ENCODE measurements around the gene AK9.

Gene AK9

DNA sequence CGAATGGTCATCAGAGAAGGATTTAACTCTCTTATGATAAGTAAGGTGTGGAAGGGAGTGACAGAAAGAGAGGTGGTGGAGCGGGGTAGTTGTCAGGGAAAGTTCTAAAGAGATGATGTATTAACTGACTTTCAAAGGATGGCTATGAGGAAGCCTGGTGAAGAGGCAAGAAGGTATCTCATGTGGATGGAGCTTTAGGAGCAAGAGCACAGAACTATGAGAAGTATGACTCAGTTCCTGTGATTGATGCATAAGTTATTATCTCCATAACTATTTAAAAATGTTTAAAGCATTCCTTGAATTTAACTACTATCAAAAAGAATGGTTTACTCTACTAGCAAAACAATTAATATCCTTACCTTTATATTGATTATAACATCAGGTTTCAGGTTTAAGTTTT is 28.8 kb downstream of the AK9 start:
- no peaks in the 10 kb centered on the region for H3K9me3 ChIP-seq (ENCODE audit: insufficient read depth, low read depth, low read length)
- no peaks in the 10 kb centered on the region for H4K20me1 ChIP-seq (ENCODE audit: insufficient read depth, low read length, poor library complexity, severe bottlenecking)
- no peaks in the 10 kb centered on the region for H3K36me3 ChIP-seq (ENCODE audit: insufficient read depth, low read length)
- no peak overlapping the region for H3K4me3 ChIP-seq (ENCODE audit: low read length, poor library complexity, severe bottlenecking)
- H3K27me3 ChIP-seq (ENCODE audit: insufficient read depth, low read length, poor library complexity, severe bottlenecking), result no peaks in the 10 kb centered on the region
- H3K9me2 ChIP-seq (replicated peaks; ENCODE audit: low read depth, low read length), result no peaks in the 10 kb centered on the region
- no peak overlapping the region for H2AFZ ChIP-seq (ENCODE audit: low read length)
- H3K4me2 ChIP-seq (ENCODE audit: low read depth, low read length, poor library complexity, severe bottlenecking), result no peak overlapping the region
- no peak overlapping the region for H3K9ac ChIP-seq (ENCODE audit: low read depth, low read length, poor library complexity, severe bottlenecking)
- H3K4me1 ChIP-seq (ENCODE audit: insufficient read depth, low read length, poor library complexity, severe bottlenecking), result peaks cover 11% of the 10 kb centered on the region
- H3F3A ChIP-seq (ENCODE audit: low read depth), result no peaks in the 10 kb centered on the region
- H3K79me2 ChIP-seq (ENCODE audit: insufficient read depth, low read length), result no peaks in the 10 kb centered on the region
- no peak for TF ChIP-seq EZH2phosphoT487 (IDR thresholded peaks at IDR 0.05; ENCODE audit: borderline replicate concordance)
- TF ChIP-seq, protein P1, sequence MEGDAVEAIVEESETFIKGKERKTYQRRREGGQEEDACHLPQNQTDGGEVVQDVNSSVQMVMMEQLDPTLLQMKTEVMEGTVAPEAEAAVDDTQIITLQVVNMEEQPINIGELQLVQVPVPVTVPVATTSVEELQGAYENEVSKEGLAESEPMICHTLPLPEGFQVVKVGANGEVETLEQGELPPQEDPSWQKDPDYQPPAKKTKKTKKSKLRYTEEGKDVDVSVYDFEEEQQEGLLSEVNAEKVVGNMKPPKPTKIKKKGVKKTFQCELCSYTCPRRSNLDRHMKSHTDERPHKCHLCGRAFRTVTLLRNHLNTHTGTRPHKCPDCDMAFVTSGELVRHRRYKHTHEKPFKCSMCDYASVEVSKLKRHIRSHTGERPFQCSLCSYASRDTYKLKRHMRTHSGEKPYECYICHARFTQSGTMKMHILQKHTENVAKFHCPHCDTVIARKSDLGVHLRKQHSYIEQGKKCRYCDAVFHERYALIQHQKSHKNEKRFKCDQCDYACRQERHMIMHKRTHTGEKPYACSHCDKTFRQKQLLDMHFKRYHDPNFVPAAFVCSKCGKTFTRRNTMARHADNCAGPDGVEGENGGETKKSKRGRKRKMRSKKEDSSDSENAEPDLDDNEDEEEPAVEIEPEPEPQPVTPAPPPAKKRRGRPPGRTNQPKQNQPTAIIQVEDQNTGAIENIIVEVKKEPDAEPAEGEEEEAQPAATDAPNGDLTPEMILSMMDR (conservative IDR thresholded peaks at IDR 0.05; ENCODE audit: low read length), result no peak

DNA sequence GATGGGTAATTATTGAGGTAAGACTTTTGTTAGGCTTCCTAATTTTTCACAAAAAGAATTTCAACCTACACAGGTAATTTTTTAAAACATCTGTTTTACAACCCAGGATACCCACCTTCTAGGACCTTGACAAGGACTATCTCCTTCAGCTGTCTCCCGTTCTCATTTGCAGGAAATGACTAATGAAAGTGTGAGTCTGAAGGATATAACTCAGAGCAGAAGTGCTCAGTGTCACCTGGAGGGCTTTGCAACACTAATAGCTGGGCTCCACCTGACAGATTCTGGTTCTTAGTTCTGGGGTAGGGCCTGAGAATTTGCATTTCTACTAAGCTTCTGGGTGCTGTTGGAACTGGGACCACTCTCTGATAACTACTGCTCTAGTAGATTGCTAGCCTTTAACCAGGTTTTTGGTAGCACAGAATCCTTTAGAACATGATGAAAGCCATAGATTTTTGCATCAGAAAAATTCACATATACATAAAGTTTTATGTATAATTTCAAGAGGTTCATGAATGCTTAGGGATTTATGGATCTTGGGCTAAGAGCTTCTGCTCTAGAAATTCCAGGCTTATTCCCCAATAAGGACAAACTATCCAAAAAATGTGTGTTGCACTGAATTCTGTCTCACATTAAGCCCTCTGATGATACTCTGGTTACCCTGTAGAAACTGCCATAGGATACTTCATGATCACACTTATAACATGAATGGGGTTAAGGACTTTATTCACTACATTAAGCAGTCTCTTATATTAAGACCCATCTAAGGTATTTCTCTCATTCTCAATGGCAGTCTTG is 30.3 kb downstream of the AK9 start:
- peaks cover 11% of the 10 kb centered on the region for H3K4me1 ChIP-seq (ENCODE audit: insufficient read depth, low read length, poor library complexity, severe bottlenecking)
- H4K20me1 ChIP-seq (ENCODE audit: insufficient read depth, low read length, poor library complexity, severe bottlenecking), result no peaks in the 10 kb centered on the region
- no peaks in the 10 kb centered on the region for H3K9me3 ChIP-seq (ENCODE audit: insufficient read depth, low read depth, low read length)
- H3K9me2 ChIP-seq (replicated peaks; ENCODE audit: low read depth, low read length), result no peaks in the 10 kb centered on the region
- H3F3A ChIP-seq (ENCODE audit: low read depth), result no peaks in the 10 kb centered on the region
- no peak overlapping the region for H3K9ac ChIP-seq (ENCODE audit: low read depth, low read length, poor library complexity, severe bottlenecking)
- H3K27me3 ChIP-seq (ENCODE audit: insufficient read depth, low read length, poor library complexity, severe bottlenecking), result no peaks in the 10 kb centered on the region
- H2AFZ ChIP-seq (ENCODE audit: low read length), result no peak overlapping the region
- peak overlapping the region; percentile 6 for H3K4me2 ChIP-seq (ENCODE audit: low read depth, low read length, poor library complexity, severe bottlenecking)
- H3K36me3 ChIP-seq (ENCODE audit: insufficient read depth, low read length), result no peaks in the 10 kb centered on the region
- TF ChIP-seq, protein P1 (conservative IDR thresholded peaks at IDR 0.05; ENCODE audit: low read length), result no peak
- TF ChIP-seq EZH2phosphoT487 (IDR thresholded peaks at IDR 0.05; ENCODE audit: borderline replicate concordance), result no peak
- no peaks in the 10 kb centered on the region for H3K79me2 ChIP-seq (ENCODE audit: insufficient read depth, low read length)
- H3K4me3 ChIP-seq (ENCODE audit: low read length, poor library complexity, severe bottlenecking), result no peak overlapping the region

DNA sequence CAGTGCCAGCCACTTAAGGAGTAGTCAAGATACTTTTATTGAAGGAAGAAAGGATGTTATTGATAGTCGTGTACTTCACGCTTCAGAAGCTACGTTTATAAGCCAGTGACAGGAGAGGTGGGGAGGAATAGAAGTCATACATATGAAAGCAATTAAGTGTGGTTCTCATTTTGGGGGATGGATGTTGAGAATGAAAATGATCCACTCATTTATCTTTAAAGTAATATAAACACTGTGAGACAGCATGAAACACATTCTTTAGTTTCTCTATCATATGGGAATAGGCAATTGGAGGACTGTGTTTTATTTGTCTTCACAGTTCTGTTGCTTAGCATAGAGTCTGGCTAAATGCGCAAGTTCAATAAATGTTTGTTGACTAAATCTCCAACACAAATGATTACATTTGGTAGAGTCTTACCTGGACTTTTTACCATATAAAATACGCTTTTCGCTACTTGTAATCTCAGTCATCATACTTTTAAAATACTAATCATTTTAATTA is 35.2 kb downstream of the AK9 start:
- H3K9ac ChIP-seq (ENCODE audit: low read depth, low read length, poor library complexity, severe bottlenecking), result no peak overlapping the region
- no peaks in the 10 kb centered on the region for H3K36me3 ChIP-seq (ENCODE audit: insufficient read depth, low read length)
- H3K4me2 ChIP-seq (ENCODE audit: low read depth, low read length, poor library complexity, severe bottlenecking), result no peak overlapping the region
- H4K20me1 ChIP-seq (ENCODE audit: insufficient read depth, low read length, poor library complexity, severe bottlenecking), result no peaks in the 10 kb centered on the region
- H3F3A ChIP-seq (ENCODE audit: low read depth), result no peaks in the 10 kb centered on the region
- no peak overlapping the region for H2AFZ ChIP-seq (ENCODE audit: low read length)
- no peaks in the 10 kb centered on the region for H3K79me2 ChIP-seq (ENCODE audit: insufficient read depth, low read length)
- peaks cover 8% of the 10 kb centered on the region for H3K4me1 ChIP-seq (ENCODE audit: insufficient read depth, low read length, poor library complexity, severe bottlenecking)
- H3K9me3 ChIP-seq (ENCODE audit: insufficient read depth, low read depth, low read length), result no peaks in the 10 kb centered on the region
- no peak overlapping the region for H3K4me3 ChIP-seq (ENCODE audit: low read length, poor library complexity, severe bottlenecking)
- TF ChIP-seq, protein P1 (conservative IDR thresholded peaks at IDR 0.05; ENCODE audit: low read length), result no peak
- no peak for TF ChIP-seq EZH2phosphoT487 (IDR thresholded peaks at IDR 0.05; ENCODE audit: borderline replicate concordance)
- no peaks in the 10 kb centered on the region for H3K27me3 ChIP-seq (ENCODE audit: insufficient read depth, low read length, poor library complexity, severe bottlenecking)
- H3K9me2 ChIP-seq (replicated peaks; ENCODE audit: low read depth, low read length), result no peaks in the 10 kb centered on the region
